Coronary artery (tissue), 2 donors: Measurements from ENCODE around the gene PKD1.
A peak's percentile ranks its signal among the peaks of the same experiment; 100 is the strongest.

Experiments used
- DNase-seq: peaks from one replicate; pipeline ENCODE4 v3.0.0-alpha.2; 2017; ENCODE audit warnings: low spot score
- H3K27ac ChIP-seq, 2 donors: fragments of 200-600 bp; sonication (generic); one replicate each; pipeline ENCODE4 v1.5.1; 2016 to 2019
- H3K4me3 ChIP-seq: fragments of 200-600 bp; sonication (generic); 2 replicates; pipeline ENCODE4 v1.5.1; 2016; ENCODE audit warnings: mild to moderate bottlenecking, moderate library complexity
- TF ChIP-seq, protein P1 (sequence below): fragments of 200-600 bp; sonication (generic); IDR thresholded peaks from one replicate; pipeline ENCODE4 v1.5.1; 2019; ENCODE audit warnings: antibody characterized with exemption

Gene PKD1

DNA sequence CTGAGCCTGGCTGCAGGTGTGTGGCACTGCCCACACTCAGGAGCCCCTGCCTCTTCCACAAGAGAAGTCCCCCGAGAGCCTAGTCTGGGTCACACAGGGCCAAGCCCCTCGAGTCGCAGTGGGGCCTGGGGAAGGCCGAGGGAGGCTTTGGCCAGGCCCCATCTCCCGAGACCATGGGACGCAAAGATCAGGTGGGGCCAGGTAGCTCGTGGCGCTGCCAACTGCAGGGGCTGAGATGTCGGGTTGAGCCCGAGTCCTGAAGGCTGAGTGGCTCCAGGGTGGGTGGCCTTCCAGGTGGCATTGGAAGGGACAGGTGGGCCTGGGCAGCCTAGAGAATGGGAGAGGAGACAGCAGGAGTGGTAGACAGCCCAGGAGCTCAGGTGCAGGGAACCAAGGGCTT is 26.2 kb upstream of the PKD1 start:
- Histone ChIP-seq H3K4me3 (no peak overlapping the region), H3K27ac (peak overlapping the region in 1 of 2 donors; percentile 96)
- TF ChIP-seq, protein P1, sequence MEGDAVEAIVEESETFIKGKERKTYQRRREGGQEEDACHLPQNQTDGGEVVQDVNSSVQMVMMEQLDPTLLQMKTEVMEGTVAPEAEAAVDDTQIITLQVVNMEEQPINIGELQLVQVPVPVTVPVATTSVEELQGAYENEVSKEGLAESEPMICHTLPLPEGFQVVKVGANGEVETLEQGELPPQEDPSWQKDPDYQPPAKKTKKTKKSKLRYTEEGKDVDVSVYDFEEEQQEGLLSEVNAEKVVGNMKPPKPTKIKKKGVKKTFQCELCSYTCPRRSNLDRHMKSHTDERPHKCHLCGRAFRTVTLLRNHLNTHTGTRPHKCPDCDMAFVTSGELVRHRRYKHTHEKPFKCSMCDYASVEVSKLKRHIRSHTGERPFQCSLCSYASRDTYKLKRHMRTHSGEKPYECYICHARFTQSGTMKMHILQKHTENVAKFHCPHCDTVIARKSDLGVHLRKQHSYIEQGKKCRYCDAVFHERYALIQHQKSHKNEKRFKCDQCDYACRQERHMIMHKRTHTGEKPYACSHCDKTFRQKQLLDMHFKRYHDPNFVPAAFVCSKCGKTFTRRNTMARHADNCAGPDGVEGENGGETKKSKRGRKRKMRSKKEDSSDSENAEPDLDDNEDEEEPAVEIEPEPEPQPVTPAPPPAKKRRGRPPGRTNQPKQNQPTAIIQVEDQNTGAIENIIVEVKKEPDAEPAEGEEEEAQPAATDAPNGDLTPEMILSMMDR: no peak

DNA sequence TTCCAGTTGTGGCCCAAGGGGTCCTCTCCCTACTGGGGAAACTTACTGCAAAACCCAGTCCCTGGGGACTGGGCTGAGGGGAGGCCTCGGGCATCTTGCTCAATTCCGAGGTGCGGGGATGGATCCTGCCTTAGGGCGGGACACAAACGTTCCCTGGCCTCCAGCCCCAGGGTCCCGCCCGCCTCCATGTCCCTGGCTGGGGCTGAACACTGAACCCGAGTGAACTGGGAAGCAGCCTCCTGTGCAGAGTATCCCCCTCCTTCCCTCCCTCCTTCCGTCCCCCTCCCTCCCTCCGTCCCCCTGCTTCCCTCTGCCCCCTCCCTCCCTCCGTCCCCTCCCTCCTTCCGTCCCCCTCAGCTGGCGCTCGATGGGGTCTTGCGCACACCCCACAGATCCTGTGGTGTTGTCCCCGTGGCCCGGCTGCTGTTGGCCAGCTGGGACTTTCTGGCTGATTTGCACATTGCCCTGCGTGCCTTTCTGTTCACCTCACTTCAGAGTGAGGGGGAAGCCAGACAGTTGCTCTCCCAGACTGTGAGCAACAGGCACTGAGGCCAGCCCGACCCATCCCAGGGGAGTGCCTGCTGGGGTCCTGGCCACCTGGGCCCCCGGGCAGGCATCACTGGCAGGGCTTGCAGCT is 25.3 kb upstream of the PKD1 start:
- DNase-seq: no peak
- Histone ChIP-seq H3K27ac (peak overlapping the region in 1 of 2 donors; percentile 96), H3K4me3 (peak overlapping the region; percentile 62)
- TF ChIP-seq, protein P1: no peak

More for the DNA sequence above, 26.2 kb upstream of the PKD1 start:
- DNase-seq: no peak

DNA sequence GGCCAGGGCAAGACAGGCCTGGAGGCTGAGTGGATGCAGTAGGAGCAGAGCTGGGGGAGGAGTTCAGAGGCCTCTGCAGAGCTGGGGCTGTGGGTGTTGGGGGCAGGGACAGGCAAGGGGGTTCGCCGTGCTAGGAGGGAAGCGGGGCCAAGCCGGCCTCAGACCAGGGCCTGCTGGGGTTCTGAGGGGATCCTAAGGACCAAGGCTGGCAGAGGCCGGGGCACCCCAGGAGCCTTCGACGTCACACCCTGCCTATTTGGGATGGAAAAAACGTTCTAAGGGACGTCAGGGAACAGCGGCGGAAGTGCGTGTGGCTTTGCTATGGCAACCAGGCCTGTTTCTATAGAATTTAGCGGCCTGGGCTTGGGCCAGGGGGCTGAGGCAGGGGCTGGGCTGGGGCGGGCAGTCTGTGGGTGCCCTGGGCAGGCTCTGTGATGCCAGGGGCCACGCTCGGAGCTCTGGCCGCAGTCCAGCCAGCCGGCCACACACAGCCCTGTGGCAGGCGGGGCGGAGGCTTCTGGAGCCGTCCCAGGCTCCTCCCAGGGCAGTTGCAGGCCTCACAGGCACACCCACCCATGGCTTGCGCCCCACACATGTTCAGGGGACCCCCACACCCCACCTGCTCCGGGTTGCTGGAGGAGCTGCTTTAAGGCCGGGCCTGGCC is 23.6 kb upstream of the PKD1 start:
- peak; percentile 86 for DNase-seq
- H3K4me3 ChIP-seq: peak overlapping the region; percentile 62
- TF ChIP-seq, protein P1: no peak
- peak overlapping the region; percentile 51 to 96 for H3K27ac ChIP-seq

DNA sequence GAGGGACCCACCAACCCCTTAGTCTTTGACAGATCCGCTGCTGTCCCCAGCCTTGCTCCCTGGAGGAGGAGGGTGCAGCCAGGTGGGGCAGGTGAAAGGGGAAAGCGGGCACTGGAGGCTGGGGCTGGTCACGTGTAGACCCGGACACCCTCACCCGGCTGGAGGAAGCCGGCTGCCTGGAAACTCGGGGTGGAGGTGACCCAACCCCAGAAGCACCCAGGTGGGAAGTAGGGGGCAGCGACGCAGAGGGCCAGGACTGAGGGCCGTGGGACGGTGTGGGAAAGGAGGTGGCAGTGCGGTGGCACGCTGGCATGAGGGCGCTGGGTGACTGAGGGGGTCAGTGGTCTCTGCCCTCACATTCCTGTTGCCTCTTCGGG is 22.6 kb upstream of the PKD1 start:
- peak overlapping the region; percentile 51 to 96 for H3K27ac ChIP-seq
- TF ChIP-seq, protein P1: no peak
- DNase-seq: no peak
- no peak overlapping the region for H3K4me3 ChIP-seq

DNA sequence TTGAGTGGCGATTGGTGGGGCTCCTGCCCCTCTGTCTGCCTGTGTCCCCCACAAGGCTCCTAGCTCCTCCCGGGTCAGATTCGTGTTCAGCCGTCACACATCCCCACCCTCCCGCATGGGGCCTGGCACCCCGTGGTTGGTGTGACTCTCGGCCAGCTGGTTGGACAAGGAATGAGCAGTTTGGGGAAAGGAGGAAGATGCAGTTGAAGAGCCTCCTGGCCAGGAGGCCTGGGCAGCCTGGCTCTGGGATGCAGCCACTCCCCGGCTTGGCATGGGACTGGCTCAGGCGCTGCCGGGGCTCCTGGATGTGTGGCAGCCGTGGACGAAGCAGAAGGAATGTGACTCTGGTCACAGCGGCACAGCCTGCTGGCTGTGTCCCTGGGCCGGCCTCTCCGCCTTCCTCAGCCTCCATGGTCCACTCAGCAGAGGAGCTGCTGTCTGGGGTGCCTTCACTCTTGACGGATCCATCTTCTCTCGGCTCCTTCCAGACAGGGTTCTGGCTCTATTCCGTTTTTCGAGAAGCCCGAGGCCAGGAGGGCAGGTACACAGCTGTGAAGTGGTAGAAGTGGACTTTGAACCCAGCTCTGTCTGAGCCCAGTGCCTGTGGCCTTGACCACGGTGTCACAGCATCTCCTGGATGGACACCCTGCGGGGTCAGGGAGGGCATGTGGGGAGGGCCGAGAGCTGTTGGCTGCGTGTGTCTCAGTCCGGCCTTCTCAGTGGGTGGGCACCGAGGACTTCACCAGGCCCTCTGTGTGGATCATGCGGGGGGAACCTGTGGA is 22.0 kb upstream of the PKD1 start:
- TF ChIP-seq, protein P1: no peak
- no peak for DNase-seq
- Histone ChIP-seq H3K27ac (peak overlapping the region; percentile 70 to 96), H3K4me3 (peak overlapping the region; percentile 87)

DNA sequence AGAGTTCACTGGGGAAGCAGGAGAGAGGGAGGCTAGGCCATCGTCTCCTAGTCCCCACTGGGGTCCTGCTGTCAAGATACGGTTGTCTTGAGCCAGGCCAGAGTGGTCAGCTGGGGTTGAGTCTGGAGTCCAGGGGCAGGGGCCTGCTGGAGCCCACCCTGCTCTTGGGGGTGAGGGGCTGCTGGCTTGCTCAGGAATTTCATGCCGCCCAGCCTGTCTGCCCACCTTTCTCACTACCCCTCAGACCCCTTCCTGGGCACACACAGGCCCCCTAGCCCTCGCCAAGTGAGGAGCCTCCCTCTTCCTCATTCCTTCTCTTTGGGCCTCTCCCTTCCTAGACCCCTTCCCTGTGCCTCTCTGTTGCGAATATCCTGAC is 21.1 kb upstream of the PKD1 start:
- H3K27ac ChIP-seq: peak overlapping the region; percentile 70 to 96
- peak overlapping the region; percentile 87 for H3K4me3 ChIP-seq
- TF ChIP-seq, protein P1: no peak
- DNase-seq: no peak
